Prostate gland (tissue), 2 donors: ENCODE data around the gene TM9SF4. TPM values are rescaled to one million over a fixed set of nuclear protein-coding genes. Genes with fewer than 3 reads are reported as not detected.

Source experiments
- DNase-seq: peaks from one replicate; pipeline ENCODE4 v3.0.0-alpha.2; 2019; ENCODE audit warnings: low spot score
- H3K27ac ChIP-seq, 2 donors: fragments of 200-600 bp; sonication (generic); 2 replicates each; pipeline ENCODE4 v1.5.1; 2017 to 2019
- H3K27me3 ChIP-seq: fragments of 200-600 bp; sonication (generic); replicated peaks from 2 replicates; pipeline ENCODE4 v1.5.1; 2019; ENCODE audit not compliant: insufficient read depth
- H3K36me3 ChIP-seq, 2 donors: fragments of 200-600 bp; sonication (generic); 1 replicate in 1 of 2; 2 replicates in 1 of 2; pipeline versions ENCODE4 v1.5.1 to v1.8.1; 2017 to 2019
- H3K4me1 ChIP-seq: fragments of 200-600 bp; sonication (generic); replicated peaks from 2 replicates; pipeline ENCODE4 v1.5.1; 2019
- H3K4me3 ChIP-seq, 2 donors: fragments of 200-600 bp; sonication (generic); 2 replicates each; pipeline ENCODE4 v1.5.1; 2017 to 2019
- H3K9me3 ChIP-seq: fragments of 200-600 bp; sonication (generic); 2 replicates; pipeline ENCODE4 v1.5.1; 2017
- POLR2A ChIP-seq: fragments of 450-650 bp; IDR thresholded peaks from one replicate; pipeline ENCODE4 v1.6.1; 2016; ENCODE audit warnings: antibody characterized with exemption, mild to moderate bottlenecking
- POLR2AphosphoS5 ChIP-seq: sonication (generic); formaldehyde crosslinking; IDR thresholded peaks from one replicate; pipeline ENCODE4 v1.6.1; 2017; ENCODE audit warnings: antibody characterized with exemption
- WGBS: methylation state at CpG from one replicate; pipeline ENCODE4 v1.1.5; 2018; 5-methylcytosine and 5-hydroxymethylcytosine counted together
- intact Hi-C: fragments of 100-400 bp; cut with DNase I; formaldehyde crosslinking; loops from one replicate; pipeline ENCODE4 v1.14.2; 2022
- total RNA-seq, 2 donors: library from RNA; depleted of rRNA; stranded (reverse); fragments of >200 nt; gene quantifications; one replicate each; pipeline ENCODE4 v1.1.0, GENCODE V29; 2016
- TF ChIP-seq, protein P1 (sequence below), 4 experiments: fragments of 200-600 bp in 2 of 4; fragments of 450-650 bp in 2 of 4; sonication (generic) in 2 of 4; IDR thresholded peaks; 1 replicate in 3 of 4; 2 replicates in 1 of 4; pipeline ENCODE4 v1.5.1; 2016 to 2019; ENCODE audit warnings: antibody characterized with exemption in 4 of 4, mild to moderate bottlenecking in 2 of 4, moderate library complexity in 2 of 4

The TM9SF4 gene
- total RNA-seq, 2 donors from 2014 or later: 44.7 to 62.9 TPM

DNA sequence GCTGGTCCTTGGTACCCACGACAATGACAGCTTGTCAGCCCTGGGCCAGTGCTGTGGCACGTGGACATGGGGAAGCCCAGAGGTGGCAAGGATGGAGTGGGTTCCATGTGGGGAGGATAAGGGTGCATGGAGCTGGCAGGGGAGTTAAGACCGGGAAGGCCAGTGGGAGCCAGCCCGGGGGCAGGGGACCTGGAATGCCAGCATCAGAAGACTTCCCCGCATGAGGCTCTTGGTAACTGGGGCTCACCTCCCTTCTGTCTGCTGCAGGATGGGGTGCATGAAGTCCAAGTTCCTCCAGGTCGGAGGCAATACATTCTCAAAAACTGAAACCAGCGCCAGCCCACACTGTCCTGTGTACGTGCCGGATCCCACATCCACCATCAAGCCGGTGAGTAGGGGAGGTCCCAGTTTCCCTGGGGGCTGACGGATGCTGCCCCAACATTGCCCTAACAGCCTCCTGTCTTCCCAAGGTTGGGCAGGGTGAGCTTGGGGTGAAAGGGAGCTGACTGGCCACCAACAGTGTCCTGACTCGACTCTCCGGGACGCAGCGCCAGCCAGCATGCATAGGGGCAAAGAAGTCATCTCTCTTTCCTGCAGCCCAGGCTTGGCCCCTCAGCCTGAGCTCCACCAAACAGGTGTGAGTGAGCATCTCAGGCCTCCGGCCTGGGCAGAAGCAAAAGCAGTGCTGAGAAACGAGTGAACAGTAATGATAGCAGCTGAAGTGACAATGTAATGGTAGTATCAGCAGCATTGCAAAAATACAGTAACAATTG lies 37.9 kb upstream of the TM9SF4 start:
- Histone ChIP-seq H3K27ac (no peak overlapping the region), H3K4me3 (no peak overlapping the region), H3K36me3 (no peaks in the 10 kb centered on the region), H3K9me3 (no peaks in the 10 kb centered on the region), H3K27me3 (no peaks in the 10 kb centered on the region), H3K4me1 (no peaks in the 10 kb centered on the region)
- WGBS: 83% methylated on average over 17 of the region's 17 CpGs
- DNase-seq: no peak
- intact Hi-C loops: no loop called here
- TF ChIP-seq, protein P1, sequence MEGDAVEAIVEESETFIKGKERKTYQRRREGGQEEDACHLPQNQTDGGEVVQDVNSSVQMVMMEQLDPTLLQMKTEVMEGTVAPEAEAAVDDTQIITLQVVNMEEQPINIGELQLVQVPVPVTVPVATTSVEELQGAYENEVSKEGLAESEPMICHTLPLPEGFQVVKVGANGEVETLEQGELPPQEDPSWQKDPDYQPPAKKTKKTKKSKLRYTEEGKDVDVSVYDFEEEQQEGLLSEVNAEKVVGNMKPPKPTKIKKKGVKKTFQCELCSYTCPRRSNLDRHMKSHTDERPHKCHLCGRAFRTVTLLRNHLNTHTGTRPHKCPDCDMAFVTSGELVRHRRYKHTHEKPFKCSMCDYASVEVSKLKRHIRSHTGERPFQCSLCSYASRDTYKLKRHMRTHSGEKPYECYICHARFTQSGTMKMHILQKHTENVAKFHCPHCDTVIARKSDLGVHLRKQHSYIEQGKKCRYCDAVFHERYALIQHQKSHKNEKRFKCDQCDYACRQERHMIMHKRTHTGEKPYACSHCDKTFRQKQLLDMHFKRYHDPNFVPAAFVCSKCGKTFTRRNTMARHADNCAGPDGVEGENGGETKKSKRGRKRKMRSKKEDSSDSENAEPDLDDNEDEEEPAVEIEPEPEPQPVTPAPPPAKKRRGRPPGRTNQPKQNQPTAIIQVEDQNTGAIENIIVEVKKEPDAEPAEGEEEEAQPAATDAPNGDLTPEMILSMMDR (IDR thresholded peaks at IDR 0.05): no peak
- TF ChIP-seq POLR2AphosphoS5: no peak
- TF ChIP-seq POLR2A: no peak

GRCh38 chr20:32072168-32072750 lies 37.3 kb upstream of the TM9SF4 start:
- intact Hi-C loops: no loop called here
- Histone ChIP-seq H3K4me3 (no peak overlapping the region), H3K4me1 (no peaks in the 10 kb centered on the region), H3K27me3 (no peaks in the 10 kb centered on the region), H3K36me3 (no peaks in the 10 kb centered on the region), H3K9me3 (no peaks in the 10 kb centered on the region), H3K27ac (no peak overlapping the region)
- TF ChIP-seq, protein P1 (IDR thresholded peaks at IDR 0.05): no peak
- TF ChIP-seq POLR2AphosphoS5 (no peak), POLR2A (no peak)
- DNase-seq: no peak
- 80% methylated on average over 6 of the region's 6 CpGs for WGBS

GRCh38 chr20:32075534-32075933 lies 34.0 kb upstream of the TM9SF4 start:
- Histone ChIP-seq H3K4me3 (no peak overlapping the region), H3K36me3 (no peaks in the 10 kb centered on the region), H3K9me3 (no peaks in the 10 kb centered on the region), H3K27me3 (no peaks in the 10 kb centered on the region), H3K27ac (no peak overlapping the region), H3K4me1 (no peaks in the 10 kb centered on the region)
- intact Hi-C loops: no loop called here
- no peak for DNase-seq
- no peak for TF ChIP-seq POLR2A
- TF ChIP-seq POLR2AphosphoS5: no peak
- TF ChIP-seq, protein P1 (IDR thresholded peaks at IDR 0.05): no peak
- 86% methylated on average over 1 of the region's 1 CpG for WGBS

- DNase-seq: no peak
- Histone ChIP-seq H3K9me3 (no peaks in the 10 kb centered on the region), H3K36me3 (no peaks in the 10 kb centered on the region), H3K27me3 (no peaks in the 10 kb centered on the region), H3K4me3 (no peak overlapping the region), H3K4me1 (no peaks in the 10 kb centered on the region), H3K27ac (no peak overlapping the region)
- intact Hi-C loops: no loop called here
- WGBS: 78% methylated on average over 4 of the region's 4 CpGs
- TF ChIP-seq POLR2AphosphoS5 (no peak), POLR2A (no peak)
- TF ChIP-seq, protein P1 (IDR thresholded peaks at IDR 0.05): no peak
Observed at GRCh38 chr20:32077190-32077589, 32.3 kb upstream of the TM9SF4 start.

GRCh38 chr20:32078322-32078721 lies 31.2 kb upstream of the TM9SF4 start:
- Histone ChIP-seq H3K27me3 (no peaks in the 10 kb centered on the region), H3K4me1 (no peaks in the 10 kb centered on the region), H3K9me3 (no peaks in the 10 kb centered on the region), H3K27ac (no peak overlapping the region), H3K4me3 (no peak overlapping the region), H3K36me3 (no peaks in the 10 kb centered on the region)
- WGBS: 95% methylated on average over 5 of the region's 5 CpGs
- intact Hi-C loops: no loop called here
- TF ChIP-seq POLR2A (no peak), POLR2AphosphoS5 (no peak)
- TF ChIP-seq, protein P1 (IDR thresholded peaks at IDR 0.05): no peak
- DNase-seq: no peak
